OCI-LY3 (cell line): ENCODE measurements around the gene SLMAP.

ENCODE experiments used
- H2AFZ ChIP-seq: fragments of 200-600, 300-600 bp; shearing (Covaris generic); 2 replicates; pipeline ENCODE4 v1.6.0; 2014; ENCODE audit warnings: antibody characterized with exemption, low read depth, low read length
- H3K27ac ChIP-seq: fragments of 200-600, 300-600 bp; sonication (generic); 2 replicates; pipeline ENCODE4 v1.5.1; 2014; ENCODE audit warnings: mild to moderate bottlenecking, low read length, moderate library complexity, mixed read lengths
- H3K27me3 ChIP-seq: fragments of 200-600, 300-600 bp; sonication (generic); 2 replicates; pipeline ENCODE4 v1.6.1; 2014; ENCODE audit warnings: low read depth, low read length, mixed read lengths
- H3K36me3 ChIP-seq: fragments of 200-600, 300-600 bp; sonication (generic); replicated peaks from 2 replicates; pipeline ENCODE3; 2014; ENCODE audit warnings: low read depth, low read length, mixed read lengths
- H3K4me1 ChIP-seq: fragments of 300-600, 200-600 bp; sonication (generic); 2 replicates; pipeline ENCODE4 v1.6.1; 2014; ENCODE audit warnings: low read length, mixed read lengths
- H3K4me2 ChIP-seq: fragments of 200-600, 300-600 bp; sonication (generic); 2 replicates; pipeline ENCODE4 v1.6.1; 2014; ENCODE audit warnings: low read length, mixed read lengths
- H3K4me3 ChIP-seq: fragments of 300-600, 200-600 bp; sonication (generic); 2 replicates; pipeline ENCODE4 v1.5.1; 2014; ENCODE audit warnings: antibody characterized with exemption, mild to moderate bottlenecking, low read length, moderate library complexity
- H3K79me2 ChIP-seq: fragments of 300-600, 200-600 bp; shearing (Covaris generic); 2 replicates; pipeline ENCODE4 v1.6.1; 2014; ENCODE audit warnings: mild to moderate bottlenecking, low read length, mixed read lengths
- H3K9ac ChIP-seq: fragments of 300-600, 200-600 bp; shearing (Covaris generic); 2 replicates; pipeline ENCODE4 v1.6.0; 2014; ENCODE audit warnings: mild to moderate bottlenecking, low read length, moderate library complexity
- H3K9me3 ChIP-seq: fragments of 200-600, 300-600 bp; shearing (Covaris generic); 2 replicates; pipeline ENCODE4 v1.6.1; 2014; ENCODE audit warnings: low read length, mixed read lengths; ENCODE audit not compliant: insufficient read depth
- H4K20me1 ChIP-seq: fragments of 200-600, 300-600 bp; sonication (generic); 2 replicates; pipeline ENCODE4 v1.6.1; 2016; ENCODE audit warnings: low read length, mixed read lengths; ENCODE audit not compliant: insufficient read depth
- EZH2phosphoT487 ChIP-seq: fragments of 200-600 bp; shearing (Covaris generic); IDR thresholded peaks from 2 replicates; pipeline ENCODE4 v1.6.1; 2018; ENCODE audit warnings: antibody characterized with exemption, mixed run types, low read depth
- TF ChIP-seq, protein P1 (sequence below): fragments of 200-600, 300-600 bp; sonication (generic); IDR thresholded peaks from 2 replicates; pipeline ENCODE4 v1.5.1; 2014; ENCODE audit warnings: antibody characterized with exemption, low read length, low read depth

SLMAP gene

DNA sequence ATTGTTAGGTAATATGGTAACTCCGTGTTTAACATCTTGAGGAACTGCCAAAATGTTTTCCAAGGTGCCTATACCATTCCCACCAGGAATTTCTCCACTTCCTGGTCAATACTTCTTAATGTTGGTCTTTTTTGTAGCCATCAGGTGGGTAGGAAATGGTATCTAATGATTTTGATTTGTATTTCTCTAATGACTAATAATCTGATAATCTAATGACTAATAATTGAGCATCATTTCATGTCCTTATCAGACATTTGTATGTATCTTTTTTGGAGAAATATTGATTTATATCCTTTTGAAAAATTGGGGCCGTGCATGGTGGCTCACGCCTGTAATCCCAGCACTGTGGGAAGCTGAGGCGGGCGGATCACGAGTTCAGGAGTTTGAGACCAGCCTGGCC is 38.8 kb downstream of the SLMAP start:
- Histone ChIP-seq H3K36me3 (no peaks in the 10 kb centered on the region), H3K79me2 (peaks cover 67% of the 10 kb centered on the region), H2AFZ (no peak overlapping the region), H3K4me2 (no peak overlapping the region), H3K9me3 (no peaks in the 10 kb centered on the region), H3K27me3 (no peaks in the 10 kb centered on the region), H3K9ac (no peak overlapping the region), H3K4me3 (no peak overlapping the region), H4K20me1 (peaks cover 37% of the 10 kb centered on the region), H3K4me1 (peaks cover 19% of the 10 kb centered on the region), H3K27ac (no peak overlapping the region)
- no peak for TF ChIP-seq EZH2phosphoT487
- TF ChIP-seq, protein P1, sequence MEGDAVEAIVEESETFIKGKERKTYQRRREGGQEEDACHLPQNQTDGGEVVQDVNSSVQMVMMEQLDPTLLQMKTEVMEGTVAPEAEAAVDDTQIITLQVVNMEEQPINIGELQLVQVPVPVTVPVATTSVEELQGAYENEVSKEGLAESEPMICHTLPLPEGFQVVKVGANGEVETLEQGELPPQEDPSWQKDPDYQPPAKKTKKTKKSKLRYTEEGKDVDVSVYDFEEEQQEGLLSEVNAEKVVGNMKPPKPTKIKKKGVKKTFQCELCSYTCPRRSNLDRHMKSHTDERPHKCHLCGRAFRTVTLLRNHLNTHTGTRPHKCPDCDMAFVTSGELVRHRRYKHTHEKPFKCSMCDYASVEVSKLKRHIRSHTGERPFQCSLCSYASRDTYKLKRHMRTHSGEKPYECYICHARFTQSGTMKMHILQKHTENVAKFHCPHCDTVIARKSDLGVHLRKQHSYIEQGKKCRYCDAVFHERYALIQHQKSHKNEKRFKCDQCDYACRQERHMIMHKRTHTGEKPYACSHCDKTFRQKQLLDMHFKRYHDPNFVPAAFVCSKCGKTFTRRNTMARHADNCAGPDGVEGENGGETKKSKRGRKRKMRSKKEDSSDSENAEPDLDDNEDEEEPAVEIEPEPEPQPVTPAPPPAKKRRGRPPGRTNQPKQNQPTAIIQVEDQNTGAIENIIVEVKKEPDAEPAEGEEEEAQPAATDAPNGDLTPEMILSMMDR = no peak

DNA sequence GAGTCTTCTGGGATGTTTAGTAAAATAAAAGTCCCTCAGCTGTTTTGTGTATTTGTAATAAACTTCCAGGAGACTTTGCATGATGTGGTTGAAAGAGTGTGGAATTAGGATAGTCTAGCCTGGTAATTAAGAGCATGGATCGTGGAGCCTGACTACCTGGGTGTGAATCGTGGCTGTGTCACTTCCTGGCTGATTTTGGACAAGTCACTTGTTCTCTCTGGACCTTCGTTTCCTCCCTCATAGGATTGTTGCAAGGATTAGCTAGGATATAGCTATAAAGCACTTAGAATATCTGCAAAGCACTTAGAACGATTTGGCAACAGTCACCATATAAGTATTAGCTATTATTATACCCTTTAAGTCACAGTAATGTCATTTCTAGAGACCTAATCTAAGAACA is 40.2 kb downstream of the SLMAP start:
- H3K4me1 ChIP-seq = peaks cover 19% of the 10 kb centered on the region
- TF ChIP-seq, protein P1 = no peak
- no peak for TF ChIP-seq EZH2phosphoT487
- H3K9ac ChIP-seq = no peak overlapping the region
- no peak overlapping the region for H2AFZ ChIP-seq
- no peak overlapping the region for H3K27ac ChIP-seq
- no peak overlapping the region for H3K4me2 ChIP-seq
- peaks cover 44% of the 10 kb centered on the region for H4K20me1 ChIP-seq
- no peaks in the 10 kb centered on the region for H3K9me3 ChIP-seq
- H3K4me3 ChIP-seq = no peak overlapping the region
- H3K79me2 ChIP-seq = peaks cover 74% of the 10 kb centered on the region
- no peaks in the 10 kb centered on the region for H3K27me3 ChIP-seq
- no peaks in the 10 kb centered on the region for H3K36me3 ChIP-seq

- H3K4me2 ChIP-seq = no peak overlapping the region
- no peak overlapping the region for H2AFZ ChIP-seq
- H3K4me1 ChIP-seq = peaks cover 19% of the 10 kb centered on the region
- no peak overlapping the region for H3K9ac ChIP-seq
- H3K27me3 ChIP-seq = no peaks in the 10 kb centered on the region
- peaks cover 47% of the 10 kb centered on the region for H4K20me1 ChIP-seq
- H3K79me2 ChIP-seq = peaks cover 77% of the 10 kb centered on the region
- H3K4me3 ChIP-seq = no peak overlapping the region
- H3K27ac ChIP-seq = no peak overlapping the region
- TF ChIP-seq EZH2phosphoT487 = no peak
- TF ChIP-seq, protein P1 = no peak
- H3K36me3 ChIP-seq = no peaks in the 10 kb centered on the region
- no peaks in the 10 kb centered on the region for H3K9me3 ChIP-seq
Measured at GRCh38 chr3:57797701-57798487, 41.8 kb downstream of the SLMAP start.

- Histone ChIP-seq H2AFZ (no peak overlapping the region), H3K27ac (no peak overlapping the region), H3K36me3 (no peaks in the 10 kb centered on the region), H3K9ac (no peak overlapping the region), H3K4me3 (no peak overlapping the region), H3K27me3 (no peaks in the 10 kb centered on the region), H4K20me1 (peaks cover 52% of the 10 kb centered on the region), H3K9me3 (no peaks in the 10 kb centered on the region), H3K4me2 (no peak overlapping the region), H3K4me1 (no peaks in the 10 kb centered on the region), H3K79me2 (peaks cover 75% of the 10 kb centered on the region)
- TF ChIP-seq EZH2phosphoT487 = no peak
- TF ChIP-seq, protein P1 = no peak
Measured at GRCh38 chr3:57803647-57804081, 47.6 kb downstream of the SLMAP start.
